Skin epidermis (tissue), 12 donors: ENCODE results near the gene SCYGR8.
"Not testable (repeated sequence)": the region's sequence is repeated elsewhere in the genome, so short reads cannot be mapped to it uniquely, and the experiment has no call there.

ENCODE experiments used
- H3K27ac ChIP-seq, 21 experiments: fragments of 200-600 bp; sonication (generic) in 11 of 21; one replicate each; pipeline ENCODE4 v1.5.0; 2020; ENCODE audit warnings: mild to moderate bottlenecking in 3 of 21, inconsistent platforms in 2 of 21, moderate library complexity in 2 of 21
- H3K4me3 ChIP-seq, 7 experiments: fragments of 200-600 bp; sonication (generic) in 2 of 7; one replicate each; pipeline ENCODE4 v1.5.0; 2020; ENCODE audit warnings: inconsistent platforms in 2 of 7, mild to moderate bottlenecking in 2 of 7, moderate library complexity in 1 of 7

Gene SCYGR8, protein sequence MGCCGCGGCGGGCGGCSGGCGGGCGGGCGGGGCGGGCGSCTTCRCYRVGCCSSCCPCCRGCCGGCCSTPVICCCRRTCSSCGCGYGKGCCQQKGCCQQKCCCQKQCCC

DNA sequence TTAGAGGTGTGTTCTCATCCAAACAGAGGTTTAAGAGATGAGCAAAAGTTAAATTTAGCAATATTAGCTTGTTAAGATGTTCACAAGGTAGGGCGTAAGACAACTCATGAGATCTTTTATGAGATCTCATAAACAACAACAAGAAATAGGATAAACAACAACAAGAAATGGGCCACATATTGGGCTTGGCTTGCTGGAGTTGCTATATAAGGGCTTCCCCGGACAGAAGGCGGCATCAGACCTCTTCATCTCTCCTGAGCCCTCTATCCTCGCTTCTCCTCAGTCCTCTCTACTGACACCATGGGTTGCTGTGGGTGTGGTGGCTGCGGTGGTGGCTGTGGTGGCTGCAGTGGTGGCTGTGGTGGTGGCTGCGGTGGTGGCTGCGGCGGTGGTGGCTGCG, at the start of gene SCYGR8:
Gene SCYGR8 (plus strand): TSS at position 301 of the 400 bp plus-strand sequence. CDS start 0 bp downstream, at position 301.
- no peak within 1 kb of the TSS for H3K4me3 ChIP-seq
- no peak within 1 kb of the TSS for H3K27ac ChIP-seq

DNA sequence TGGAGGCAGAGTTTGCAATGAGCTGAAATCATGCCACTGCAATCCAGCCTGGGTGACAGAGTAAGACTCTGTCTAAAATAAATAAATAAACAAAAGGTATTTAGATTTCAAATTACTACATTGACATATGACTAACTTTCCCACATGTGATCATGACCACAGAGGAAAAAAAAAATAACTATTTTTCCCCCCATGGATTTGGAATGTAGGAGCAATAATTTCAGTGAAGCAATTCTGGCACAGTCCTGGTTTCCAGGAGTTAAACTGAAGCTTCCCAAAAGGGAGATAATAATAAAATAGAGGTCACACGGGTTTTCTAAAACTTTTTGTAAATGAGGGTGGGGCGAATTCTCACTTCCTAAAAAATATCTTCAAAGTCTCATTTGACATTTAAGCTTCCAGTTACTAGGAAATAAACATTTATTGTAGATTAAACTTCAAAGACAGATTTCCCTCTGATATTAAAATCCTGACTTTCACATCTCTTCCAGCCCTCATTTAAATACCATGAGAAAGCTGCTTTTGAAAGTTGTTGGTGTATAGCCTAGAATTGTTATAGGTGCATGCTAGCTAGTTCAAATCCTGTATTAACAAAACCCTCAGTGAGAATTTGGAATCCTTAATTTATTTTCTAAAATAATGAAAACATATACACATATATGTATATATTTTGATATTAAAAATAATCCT, 48.6 kb upstream of the SCYGR8 start:
- no peak overlapping the region for H3K27ac ChIP-seq
- no peak overlapping the region for H3K4me3 ChIP-seq

DNA sequence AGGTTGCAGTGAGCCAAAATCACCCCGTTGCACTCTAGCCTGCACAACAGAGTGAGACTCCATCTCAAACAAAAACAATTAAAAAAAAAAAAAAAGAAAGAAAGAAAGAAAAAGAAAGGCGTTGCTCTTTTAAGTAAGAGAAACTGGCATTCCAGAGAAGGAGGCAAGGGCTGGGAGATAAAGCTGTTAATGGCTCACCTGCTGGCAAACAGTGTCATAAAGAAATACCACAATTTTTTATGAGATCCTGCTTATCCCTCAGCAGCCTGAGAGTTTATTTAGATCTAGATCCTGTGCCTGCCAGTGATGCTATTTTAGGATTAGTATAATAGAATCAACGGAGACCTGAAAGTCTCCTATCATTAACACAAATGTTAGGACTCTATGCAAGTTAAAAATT, 44.1 kb upstream of the SCYGR8 start:
- Histone ChIP-seq H3K4me3 (no peak overlapping the region), H3K27ac (no peak overlapping the region)

DNA sequence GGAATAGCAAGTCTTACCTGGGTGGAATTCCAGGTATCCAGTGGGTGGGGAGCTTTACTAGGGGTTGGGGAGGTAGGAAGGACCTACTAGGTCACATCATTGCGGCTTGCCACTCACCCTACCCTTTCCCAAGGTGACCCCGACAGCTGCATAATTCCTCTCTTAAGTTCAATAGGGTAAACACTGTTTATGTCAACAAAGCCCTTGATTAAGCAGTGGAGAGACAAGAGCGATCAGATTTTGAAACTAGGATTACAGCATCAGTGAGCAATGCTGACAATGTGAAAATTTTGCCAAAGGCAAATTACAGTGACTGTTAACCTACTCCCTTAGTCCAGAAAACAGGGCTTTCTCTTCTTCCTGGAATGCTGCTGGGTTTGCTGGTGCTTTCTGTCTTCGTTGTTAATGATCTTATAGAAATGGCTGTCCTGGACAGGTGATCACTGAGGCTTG, 42.4 kb upstream of the SCYGR8 start:
- H3K4me3 ChIP-seq: no peak overlapping the region
- H3K27ac ChIP-seq: no peak overlapping the region

DNA sequence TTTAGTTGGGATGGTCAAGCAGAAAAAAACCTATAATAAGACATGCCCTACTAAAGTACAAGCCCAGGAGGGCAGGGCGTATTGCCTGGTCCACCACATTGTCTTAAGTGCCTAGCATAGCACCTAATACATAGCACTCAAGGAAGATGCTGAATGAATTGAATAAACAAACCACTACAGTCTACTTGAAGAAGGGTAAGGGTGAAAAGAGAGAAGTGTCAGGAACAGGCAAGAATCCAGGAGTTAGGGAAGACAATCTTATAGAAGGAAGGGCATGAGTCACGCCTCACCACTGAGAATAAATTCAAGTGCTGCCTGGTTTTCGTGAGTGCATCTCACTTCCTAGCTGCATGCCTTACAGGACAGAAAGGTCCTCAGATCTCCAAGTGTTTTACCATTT, 41.7 kb upstream of the SCYGR8 start:
- no peak overlapping the region for H3K27ac ChIP-seq

DNA sequence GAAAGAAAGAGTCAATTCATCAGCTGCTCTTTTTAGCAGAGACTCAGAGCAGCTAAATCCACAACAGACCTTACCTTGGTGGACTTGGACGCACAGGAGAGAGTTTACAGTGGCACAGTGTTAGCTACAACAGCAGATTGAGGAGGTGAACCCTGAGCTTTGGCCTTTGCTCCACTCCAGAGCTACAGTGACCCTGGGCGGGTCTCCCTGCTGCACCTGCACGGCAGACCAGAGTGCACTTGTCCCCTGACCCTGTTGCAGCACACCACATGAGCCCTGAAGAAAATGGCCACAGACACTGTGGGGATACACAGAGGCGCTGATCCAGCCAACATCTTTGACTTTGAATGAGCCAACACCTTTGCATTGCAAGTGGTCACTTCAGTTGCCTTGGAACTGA, 38.8 kb upstream of the SCYGR8 start:
- Histone ChIP-seq H3K27ac (no peak overlapping the region), H3K4me3 (no peak overlapping the region)

More for the DNA sequence above, 41.7 kb upstream of the SCYGR8 start:
- H3K4me3 ChIP-seq: no peak overlapping the region

DNA sequence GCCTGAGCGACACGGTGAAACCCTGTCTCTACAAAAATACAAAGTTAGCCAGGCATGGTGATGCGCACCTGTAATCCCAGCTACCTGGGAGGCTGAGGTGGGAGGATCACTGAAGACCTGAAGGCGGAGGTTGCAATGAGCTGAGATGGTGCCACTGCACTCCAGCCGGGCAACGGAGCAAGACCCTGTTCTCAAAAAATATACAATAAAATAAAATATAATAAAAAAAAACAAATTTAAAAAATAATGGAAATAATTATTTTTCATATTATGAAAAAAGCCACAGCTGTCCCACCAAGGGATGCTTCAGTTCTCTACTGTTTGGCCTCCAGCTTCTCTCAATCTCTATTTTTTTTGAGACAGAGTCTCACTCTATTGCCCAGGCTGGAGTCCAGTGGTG, 38.3 kb upstream of the SCYGR8 start:
- no peak overlapping the region for H3K27ac ChIP-seq
- no peak overlapping the region for H3K4me3 ChIP-seq

DNA sequence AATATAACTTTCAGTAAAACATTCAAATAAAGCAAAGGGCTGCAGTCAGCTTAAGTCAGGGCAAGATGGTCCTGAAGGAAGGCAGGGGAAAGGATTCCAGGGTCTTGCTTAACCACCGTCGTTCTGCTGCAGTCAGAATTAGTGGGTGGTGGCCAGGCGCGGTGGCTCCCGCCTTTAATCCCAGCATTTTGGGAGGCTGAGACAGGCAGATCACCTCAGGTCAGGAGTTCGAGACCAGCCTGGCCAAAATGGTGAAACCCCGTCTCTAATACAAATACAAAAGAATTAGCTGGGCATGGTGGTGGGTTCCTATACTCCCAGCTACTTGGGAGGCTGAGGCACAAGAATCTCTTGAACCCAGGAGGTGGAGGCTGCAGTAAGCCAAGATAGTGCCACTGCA, 34.7 kb upstream of the SCYGR8 start:
- H3K4me3 ChIP-seq: no peak overlapping the region
- no peak overlapping the region for H3K27ac ChIP-seq

DNA sequence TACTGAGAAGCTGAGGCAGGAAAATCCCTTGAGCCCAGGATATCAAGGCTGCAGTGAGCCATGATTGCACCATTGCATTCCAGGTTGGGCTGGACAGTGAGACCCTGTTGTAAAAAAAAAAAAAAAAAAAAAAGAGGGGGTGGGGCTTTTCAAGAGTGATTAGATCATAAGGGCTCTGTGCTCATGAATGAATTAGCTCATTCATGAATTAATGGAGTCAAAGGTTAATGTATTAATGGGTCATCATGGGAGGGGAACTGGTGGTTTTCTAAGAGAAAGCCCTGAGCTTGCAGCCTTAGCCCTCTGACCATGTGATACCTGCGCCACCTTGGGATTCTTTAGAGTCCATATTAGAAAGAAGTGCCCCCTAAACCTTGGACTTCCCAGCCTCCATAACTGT, 32.4 kb upstream of the SCYGR8 start:
- Histone ChIP-seq H3K4me3 (no peak overlapping the region), H3K27ac (no peak overlapping the region)

DNA sequence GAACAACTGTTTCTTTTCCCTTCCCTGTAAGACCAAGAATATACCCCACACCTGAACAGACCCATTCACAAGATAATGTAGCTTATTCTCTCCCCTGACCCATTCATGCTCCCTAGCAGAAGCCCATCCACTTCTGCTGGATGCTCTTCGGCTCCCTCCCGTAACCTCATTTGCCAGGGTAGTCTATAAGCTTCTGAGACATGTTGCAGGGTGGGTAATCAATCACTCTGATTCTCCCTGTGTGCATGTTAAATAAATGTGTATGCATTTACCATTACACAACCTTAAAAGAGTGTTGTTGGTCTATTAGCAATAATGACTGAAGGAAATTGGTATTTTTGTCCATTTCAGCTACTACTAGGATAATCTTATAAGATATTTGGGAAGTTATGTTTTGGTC, 29.2 kb upstream of the SCYGR8 start:
- no peak overlapping the region for H3K4me3 ChIP-seq
- H3K27ac ChIP-seq: no peak overlapping the region

DNA sequence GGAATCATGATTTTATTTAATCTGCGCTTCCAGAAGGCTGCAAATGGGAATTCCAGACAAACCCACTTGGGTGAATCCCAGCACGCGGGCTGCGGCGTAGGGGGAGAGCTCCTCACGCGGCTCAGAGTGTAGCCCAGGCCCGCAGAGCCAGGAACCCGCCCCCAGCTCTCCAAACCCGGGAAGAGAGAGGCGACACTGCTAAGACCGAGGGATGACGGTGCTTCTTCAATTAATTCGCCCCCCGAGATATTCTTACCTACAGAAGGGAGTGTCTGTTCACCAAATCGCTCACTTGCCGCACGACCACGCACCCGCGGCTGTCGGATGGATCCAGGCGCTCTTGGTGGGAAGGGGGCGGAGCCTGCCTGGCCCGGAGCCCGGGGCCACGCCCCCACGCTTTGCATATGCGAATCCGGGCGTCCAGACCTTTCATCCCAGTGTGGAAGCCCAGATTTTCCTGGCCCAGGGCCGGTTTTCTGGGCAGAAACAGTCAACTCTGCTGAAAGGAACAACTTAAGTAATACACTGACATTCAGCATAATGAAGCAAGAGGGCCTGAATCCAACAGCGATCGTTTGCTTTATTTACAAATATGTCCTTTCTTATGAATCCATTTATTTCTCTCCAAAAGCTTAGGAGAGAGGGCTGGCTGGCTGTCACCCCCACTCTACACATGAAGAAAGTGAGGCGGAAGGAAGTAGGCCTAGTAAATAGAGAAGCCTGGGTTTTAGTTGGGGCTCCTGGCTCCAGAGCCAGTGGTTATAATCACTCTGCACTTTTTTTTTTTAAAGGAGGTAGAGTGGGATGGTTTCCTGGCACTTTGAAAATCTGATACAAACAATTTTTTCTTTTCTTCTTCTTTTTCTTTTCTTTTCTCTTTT, 27.8 kb upstream of the SCYGR8 start, which contains the start of gene SLC19A3:
Gene SLC19A3 (minus strand): TSS at position 342 of the 881 bp plus-strand sequence. CDS start 15,710 bp downstream, outside the sequence.
- peak within 1 kb of the TSS in 6 of 21 experiments; percentile 18 to 65 (median 32) for H3K27ac ChIP-seq
- H3K4me3 ChIP-seq: peak within 1 kb of the TSS; percentile 2 to 41 (median 9)

DNA sequence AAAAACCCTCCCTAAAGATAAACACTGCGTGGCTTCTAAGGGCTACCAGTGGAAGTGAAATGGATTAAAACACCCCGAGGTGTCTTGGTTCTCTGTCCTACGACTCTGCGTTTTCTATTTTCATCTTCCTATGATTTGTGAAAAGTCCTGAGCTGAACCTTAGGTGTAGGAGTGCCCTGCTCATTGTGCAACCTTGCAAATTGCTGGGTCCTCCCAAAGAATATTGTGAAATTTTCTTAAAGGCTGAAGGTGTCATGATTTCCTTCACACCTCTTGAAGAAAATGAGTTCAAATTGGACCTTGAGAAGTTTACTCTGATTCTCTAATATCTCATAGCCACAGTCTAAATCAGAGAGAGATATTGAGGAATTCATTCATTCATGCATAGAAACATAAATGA, 26.1 kb upstream of the SCYGR8 start:
- Histone ChIP-seq H3K4me3 (no peak overlapping the region), H3K27ac (no peak overlapping the region)

DNA sequence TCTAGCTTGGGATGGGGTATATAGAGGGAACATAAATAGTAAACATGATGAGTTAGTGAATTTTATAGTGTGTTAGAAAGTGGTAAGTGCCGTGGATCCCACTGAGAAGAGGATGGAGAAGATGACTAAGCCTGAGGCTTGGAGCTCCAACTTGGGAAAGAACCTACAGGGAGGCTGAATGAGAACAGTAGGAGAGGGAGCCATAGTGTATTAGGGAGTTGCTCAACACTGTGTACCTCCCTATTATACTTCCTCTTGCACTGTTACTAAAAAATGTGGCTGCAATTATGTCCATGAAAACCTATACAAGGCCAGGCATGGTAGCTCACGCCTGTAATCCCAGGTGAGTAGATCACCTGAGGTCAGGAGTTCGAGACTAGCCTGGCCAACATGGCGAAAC, 25.0 kb upstream of the SCYGR8 start:
- H3K27ac ChIP-seq: no peak overlapping the region
- no peak overlapping the region for H3K4me3 ChIP-seq

DNA sequence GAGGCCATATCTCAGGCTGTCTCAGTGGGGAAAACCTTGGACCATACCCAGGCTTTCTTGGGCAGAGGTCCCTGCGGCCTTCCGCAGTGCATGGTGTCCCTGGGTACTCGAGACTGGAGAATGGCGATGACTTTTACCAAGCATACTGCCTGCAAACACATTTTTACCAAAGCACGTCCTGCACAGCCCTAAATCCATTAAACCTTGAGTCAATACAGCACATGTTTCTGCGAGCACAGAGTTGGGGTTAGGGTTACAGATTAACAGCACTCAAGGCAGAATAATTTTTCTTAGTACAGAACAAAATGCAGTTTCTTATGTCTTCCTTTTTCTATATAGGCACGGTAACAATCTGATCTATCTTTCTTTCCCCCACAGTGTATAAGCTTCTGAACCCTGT, 22.9 kb upstream of the SCYGR8 start:
- not testable (repeated sequence) for H3K4me3 ChIP-seq, H3K27ac ChIP-seq

DNA sequence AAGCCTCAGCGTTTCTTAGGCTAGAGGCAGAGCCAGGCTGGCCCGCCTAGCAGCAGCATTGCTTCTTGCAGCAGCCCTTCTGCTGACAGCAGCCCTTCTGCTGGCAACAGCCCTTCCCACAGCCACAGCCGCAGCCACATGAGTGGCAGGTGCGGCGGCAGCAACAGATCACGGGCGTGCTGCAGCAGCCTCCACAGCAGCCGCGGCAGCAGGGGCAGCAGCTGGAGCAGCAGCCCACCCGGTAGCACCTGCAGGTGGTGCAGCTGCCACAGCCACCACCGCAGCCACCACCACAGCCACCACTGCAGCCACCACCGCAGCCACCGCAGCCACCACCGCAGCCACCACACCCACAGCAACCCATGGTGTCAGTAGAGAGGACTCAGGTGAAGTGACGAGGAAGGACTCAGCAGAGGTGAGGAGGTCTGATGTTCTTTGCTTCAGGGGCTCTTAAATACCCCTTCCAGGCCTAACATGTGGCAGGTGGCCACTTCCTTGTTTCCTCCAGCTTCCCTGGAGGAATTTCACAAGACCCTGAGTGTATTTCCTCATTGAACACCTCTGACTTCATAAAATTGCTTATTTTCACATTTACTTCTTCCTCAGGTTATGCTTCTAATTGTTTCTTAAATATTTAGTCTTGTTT, 21.2 kb upstream of the SCYGR8 start, which contains the start of gene SCYGR6:
Gene SCYGR6 (minus strand): TSS at position 364 of the 646 bp plus-strand sequence. CDS start 0 bp downstream, at position 364.
- no peak within 1 kb of the TSS for H3K4me3 ChIP-seq
- no peak within 1 kb of the TSS for H3K27ac ChIP-seq

DNA sequence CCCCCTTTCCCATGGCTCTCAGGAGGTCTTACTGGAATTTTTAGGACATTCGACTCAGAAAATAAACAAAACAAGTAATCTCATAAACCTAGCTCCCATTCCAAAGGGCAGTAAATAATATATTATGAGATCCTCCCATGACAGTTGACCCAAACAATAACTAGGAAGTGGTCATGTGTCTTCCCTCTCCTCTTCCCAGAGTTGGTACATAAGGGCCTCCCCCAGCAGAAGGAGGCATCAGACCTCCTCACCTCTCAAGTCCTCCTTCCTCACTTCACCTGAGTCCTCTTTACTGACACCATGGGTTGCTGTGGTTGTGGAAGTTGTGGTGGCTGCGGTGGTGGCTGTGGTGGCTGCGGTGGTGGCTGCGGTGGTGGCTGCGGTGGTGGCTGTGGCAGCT, 17.7 kb upstream of the SCYGR8 start, which contains the start of gene SCYGR7:
Gene SCYGR7 (plus strand): TSS at position 301 of the 400 bp plus-strand sequence. CDS start 0 bp downstream, at position 301.
- H3K27ac ChIP-seq: no peak within 1 kb of the TSS

DNA sequence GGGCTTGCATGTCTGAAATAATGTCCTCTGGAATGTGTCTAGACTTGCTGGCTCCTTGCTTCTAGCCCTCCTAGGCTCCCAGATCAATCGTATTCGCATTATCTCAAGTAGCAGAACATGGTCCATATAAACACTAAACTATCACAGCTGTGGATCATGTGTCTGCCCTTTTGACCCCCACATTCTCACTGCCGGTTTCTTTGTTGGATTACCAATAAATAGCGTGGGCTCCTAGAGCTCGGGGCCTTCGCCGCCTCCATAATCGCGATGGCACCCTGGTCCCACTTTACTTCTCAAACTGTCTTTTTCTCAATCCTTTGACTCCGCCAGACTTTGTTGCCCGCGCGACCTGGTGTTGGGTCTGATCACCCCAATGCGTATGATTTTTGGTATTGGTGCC, 6.3 kb upstream of the SCYGR8 start:
- Histone ChIP-seq H3K27ac (no peak overlapping the region), H3K4me3 (no peak overlapping the region)

More for the DNA sequence above, 17.7 kb upstream of the SCYGR8 start, which contains the start of gene SCYGR7:
- H3K4me3 ChIP-seq: no peak within 1 kb of the TSS

DNA sequence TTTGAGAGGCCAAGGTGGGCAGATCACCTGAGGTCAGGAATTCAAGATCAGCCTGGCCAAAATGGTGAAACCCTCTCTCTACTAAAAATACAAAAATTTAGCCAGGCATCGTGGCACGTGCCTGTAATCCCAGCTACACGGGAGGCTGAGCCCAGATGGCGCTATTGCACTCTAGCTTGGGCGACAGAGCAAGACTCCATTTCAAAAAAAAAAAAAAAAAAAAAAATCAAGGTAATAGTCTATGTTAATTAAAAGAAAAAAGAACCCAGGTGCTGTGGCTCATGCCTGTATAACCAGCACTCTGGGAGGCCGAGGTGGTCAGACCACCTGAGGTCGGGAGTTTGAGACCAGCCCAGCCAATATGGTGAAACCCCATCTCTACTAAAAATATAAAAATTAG, 5.0 kb upstream of the SCYGR8 start:
- not testable (repeated sequence) for H3K27ac ChIP-seq, H3K4me3 ChIP-seq

DNA sequence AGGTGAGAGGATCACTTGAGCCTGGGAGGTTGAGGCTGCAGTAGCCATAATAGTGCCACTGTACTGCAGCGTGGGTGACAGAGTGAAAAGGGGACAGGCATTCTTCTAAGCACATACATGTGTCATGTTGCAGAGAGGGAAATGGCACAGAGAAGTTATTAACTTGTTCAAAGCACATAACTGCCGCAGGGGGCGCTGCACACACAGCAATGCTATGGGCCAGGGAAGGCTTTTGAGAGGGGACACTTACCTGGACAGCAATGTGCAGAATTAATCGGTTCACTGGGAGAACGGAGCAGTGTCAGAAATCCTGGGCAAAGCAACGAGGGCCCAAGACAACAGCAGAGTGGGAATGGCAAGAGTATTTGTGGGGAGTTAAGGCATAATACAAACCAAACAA, 2.4 kb downstream of the SCYGR8 start:
- H3K27ac ChIP-seq: no peak overlapping the region

DNA sequence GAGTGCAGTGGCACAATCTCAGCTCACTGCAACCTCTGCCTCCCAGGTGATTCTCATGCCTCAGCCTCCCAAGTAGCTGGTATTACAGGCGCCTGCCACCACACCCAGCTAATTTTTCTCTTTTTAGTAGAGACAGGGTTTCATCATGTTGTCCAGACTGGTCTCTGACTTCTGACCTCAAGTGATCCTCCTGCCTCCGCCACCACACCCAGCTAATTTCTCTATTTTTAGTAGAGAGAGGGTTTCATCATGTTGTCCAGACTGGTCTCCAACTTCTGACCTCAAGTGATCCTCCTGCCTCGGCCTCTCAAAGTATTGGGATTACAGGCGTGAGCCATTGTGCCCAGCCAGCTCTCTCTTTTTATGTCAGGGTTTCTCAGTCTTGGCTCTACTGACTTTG, 10.6 kb downstream of the SCYGR8 start:
- not testable (repeated sequence) for H3K27ac ChIP-seq, H3K4me3 ChIP-seq

More for the DNA sequence above, 2.4 kb downstream of the SCYGR8 start:
- no peak overlapping the region for H3K4me3 ChIP-seq
